DMS53 (cell line): ENCODE data around the gene FOXN3.

Experiments used
- DNase-seq: peaks from one replicate; lab custom pipeline; 2025; lab: John Stamatoyannopoulos, UW

Gene FOXN3

GRCh38 chr14:89194376-89194775 is 222.7 kb downstream of the FOXN3 start:
- no peak for DNase-seq

- DNase-seq, result peak; percentile 95
These were observed 226.1 kb downstream of the FOXN3 start for GRCh38 chr14:89190765-89191513.

- no peak for DNase-seq
These were observed 228.5 kb downstream of the FOXN3 start for GRCh38 chr14:89188492-89188891.

GRCh38 chr14:89187501-89187900 is 229.5 kb downstream of the FOXN3 start:
- DNase-seq, result no peak

- peak; percentile 54 for DNase-seq
These were observed 230.1 kb downstream of the FOXN3 start for GRCh38 chr14:89186856-89187376.

GRCh38 chr14:89185919-89186855 is 230.8 kb downstream of the FOXN3 start:
- peak; percentile 86 for DNase-seq

GRCh38 chr14:89184952-89185351 is 232.1 kb downstream of the FOXN3 start:
- no peak for DNase-seq

- DNase-seq, result no peak
These were observed 234.7 kb downstream of the FOXN3 start for GRCh38 chr14:89182326-89182725.

- no peak for DNase-seq
These were observed 236.5 kb downstream of the FOXN3 start for GRCh38 chr14:89180546-89180945.

GRCh38 chr14:89179891-89180404 is 237.1 kb downstream of the FOXN3 start:
- no peak for DNase-seq

GRCh38 chr14:89178800-89179535 is 238.1 kb downstream of the FOXN3 start:
- DNase-seq, result no peak

GRCh38 chr14:89178376-89178775 is 238.7 kb downstream of the FOXN3 start:
- no peak for DNase-seq

GRCh38 chr14:89175881-89176799 is 240.9 kb downstream of the FOXN3 start:
- DNase-seq, result peak; percentile 50

- DNase-seq, result no peak
These were observed 245.4 kb downstream of the FOXN3 start for GRCh38 chr14:89171628-89172027.

- DNase-seq, result no peak
These were observed 245.9 kb downstream of the FOXN3 start for GRCh38 chr14:89171168-89171567.

GRCh38 chr14:89167705-89168104 is 249.3 kb downstream of the FOXN3 start:
- no peak for DNase-seq

GRCh38 chr14:89166633-89167032 is 250.4 kb downstream of the FOXN3 start:
- no peak for DNase-seq

GRCh38 chr14:89165189-89166181 is 251.5 kb downstream of the FOXN3 start:
- no peak for DNase-seq
